Measurements from ENCODE around the gene RYK.
A peak's percentile ranks its signal among the peaks of the same experiment; 100 is the strongest.
"Not testable (repeated sequence)": the region's sequence is repeated elsewhere in the genome, so short reads cannot be mapped to it uniquely, and the experiment has no call there.

Gene RYK

DNA sequence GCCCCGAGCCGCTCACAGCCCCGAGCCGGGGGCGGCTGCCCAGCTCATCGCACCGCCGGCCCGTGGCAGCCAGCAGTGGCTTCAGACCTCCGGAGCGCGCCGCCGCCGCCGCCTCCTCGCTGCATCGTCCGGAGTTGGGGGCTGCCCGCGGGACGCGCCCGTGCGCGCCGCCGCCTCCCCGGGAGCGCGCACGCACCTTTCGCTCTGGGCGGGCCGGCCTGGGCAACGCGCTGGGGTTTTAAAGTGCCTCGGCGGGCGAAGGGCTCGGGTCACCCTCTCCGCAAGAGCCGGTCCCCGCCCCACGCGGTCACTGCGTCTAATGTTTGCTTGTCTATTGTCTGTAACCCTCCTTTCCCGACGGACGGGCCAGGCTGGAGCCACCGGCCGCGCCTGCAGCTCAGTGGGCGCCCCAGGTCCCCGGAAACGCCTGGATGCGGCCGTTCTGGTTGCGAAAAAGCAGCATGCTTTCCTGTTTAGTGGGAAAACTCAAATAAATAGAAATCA, at the start of gene RYK:
Gene RYK (minus strand): TSS at position 143 of the 504 bp plus-strand sequence. CDS start 205 bp downstream, outside the sequence.
- peak; percentile 54 for DNase-seq (ENCODE audit: low read depth)

GRCh38 chr3:134299888-134300206, 49.2 kb upstream of the RYK start:
- DNase-seq (ENCODE audit: low read depth): no peak

DNA sequence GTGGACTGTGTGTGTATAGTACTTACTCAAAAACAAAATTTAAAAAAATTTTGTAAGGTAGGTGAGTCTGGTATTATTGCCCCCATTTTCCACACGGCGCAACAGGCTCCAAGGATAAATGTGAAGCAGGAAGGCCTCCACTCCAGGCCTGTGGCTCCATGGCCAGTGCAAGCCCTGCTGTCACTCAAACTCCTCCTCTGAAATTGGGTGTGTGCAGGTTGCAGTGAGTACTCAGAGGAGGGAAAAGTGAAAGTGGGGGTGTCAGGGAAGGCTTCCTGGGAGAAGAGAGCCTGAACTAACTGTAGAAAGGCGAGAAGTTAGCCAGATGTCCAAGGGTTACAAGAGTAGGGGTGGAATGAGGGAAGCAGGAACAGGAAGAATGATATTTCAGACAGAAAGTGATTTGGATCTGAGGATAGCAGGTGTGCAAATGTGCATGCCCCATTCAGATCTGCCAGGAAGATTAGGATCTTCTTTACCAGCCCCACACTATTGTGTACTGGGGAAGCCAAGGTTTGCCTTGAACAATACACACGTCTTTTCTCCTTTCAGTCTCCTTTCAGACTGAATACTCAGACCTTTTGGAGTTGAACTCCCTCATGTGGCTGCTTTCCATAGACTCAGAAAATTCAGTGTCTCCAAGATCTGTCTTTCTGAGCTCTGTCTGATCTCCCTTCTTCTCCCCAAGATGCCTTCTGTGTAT, 48.7 kb upstream of the RYK start:
- no peak for DNase-seq (ENCODE audit: low read depth)

DNA sequence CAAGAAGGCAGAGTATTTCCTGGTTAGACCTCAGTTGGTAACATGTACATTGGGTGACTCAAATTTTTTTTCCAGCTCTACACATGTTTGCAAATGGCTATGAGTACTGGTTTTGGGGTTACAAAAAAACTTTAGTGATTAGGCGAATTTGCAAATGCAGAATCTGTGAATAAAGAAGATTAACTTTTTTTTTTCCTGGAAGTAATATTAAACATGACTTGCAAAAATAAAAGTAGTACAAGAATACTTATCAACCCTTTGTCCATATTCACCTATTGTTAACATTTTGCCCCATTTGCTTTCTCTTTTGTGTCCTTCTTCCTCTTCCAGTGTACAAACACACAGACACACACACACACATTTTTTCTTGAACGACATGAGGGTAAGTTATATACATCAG, 47.6 kb upstream of the RYK start:
- no peak for DNase-seq (ENCODE audit: low read depth)

DNA sequence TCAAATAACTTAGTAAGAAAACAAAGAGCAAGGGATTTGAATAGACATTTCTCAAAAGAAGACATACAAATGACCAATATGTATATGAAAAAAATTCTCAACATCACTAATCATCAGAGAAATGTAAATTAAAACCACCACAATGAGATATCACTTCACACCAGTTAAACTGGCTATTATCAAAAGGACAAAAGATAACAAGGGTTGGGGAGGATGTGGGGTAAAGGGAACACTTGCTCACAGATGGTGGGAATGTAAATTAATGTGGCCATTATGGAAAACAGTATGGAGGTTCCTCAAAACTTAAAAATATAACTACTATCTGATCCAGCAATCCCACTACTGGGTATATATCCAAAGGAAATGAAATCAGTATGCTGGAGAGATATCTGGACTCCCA, 46.0 kb upstream of the RYK start:
- DNase-seq (ENCODE audit: low read depth): no peak

DNA sequence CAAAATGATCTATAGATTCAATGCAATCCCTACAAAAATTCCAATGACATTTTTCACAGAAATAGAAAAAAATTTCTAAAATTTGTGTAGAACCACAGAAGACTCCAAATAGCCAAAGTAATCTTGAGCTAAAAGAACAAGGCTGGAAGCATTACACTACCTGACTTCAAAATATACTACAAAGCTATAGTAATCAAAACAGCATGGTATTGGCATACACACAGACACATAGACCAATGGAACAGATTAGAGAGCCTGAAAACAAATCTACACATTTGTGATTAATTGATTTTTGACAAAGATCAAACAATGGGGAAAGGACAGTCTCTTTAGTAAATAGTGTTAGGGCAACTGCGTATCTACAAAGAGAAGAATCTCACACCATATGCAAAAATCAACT, 45.3 kb upstream of the RYK start:
- DNase-seq (ENCODE audit: low read depth): no peak

GRCh38 chr3:134294302-134295280, 43.9 kb upstream of the RYK start:
- no peak for DNase-seq (ENCODE audit: low read depth)

GRCh38 chr3:134291319-134292254, 40.9 kb upstream of the RYK start:
- no peak for DNase-seq (ENCODE audit: low read depth)

DNA sequence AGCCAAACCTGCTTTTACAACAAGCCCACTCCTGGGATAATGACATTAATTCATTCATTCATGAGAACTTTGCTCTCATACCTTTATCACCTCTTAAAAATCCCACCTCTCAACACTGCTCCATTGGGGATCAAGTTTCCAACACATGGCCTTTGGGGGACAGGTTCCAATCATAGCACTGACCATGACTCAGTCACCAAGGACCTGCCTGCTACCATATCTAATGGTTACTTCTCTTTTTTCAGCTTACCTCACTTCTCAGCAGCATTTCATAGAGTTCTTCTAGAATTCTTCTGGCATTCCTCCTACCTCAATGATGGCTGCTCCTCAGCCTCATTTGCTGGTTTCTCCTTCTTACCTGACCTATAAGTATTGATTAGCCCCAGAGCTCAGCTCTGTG, 36.9 kb upstream of the RYK start:
- DNase-seq (ENCODE audit: low read depth): no peak

- no peak for DNase-seq (ENCODE audit: low read depth)
These were observed 33.8 kb upstream of the RYK start for GRCh38 chr3:134284438-134284837.

DNA sequence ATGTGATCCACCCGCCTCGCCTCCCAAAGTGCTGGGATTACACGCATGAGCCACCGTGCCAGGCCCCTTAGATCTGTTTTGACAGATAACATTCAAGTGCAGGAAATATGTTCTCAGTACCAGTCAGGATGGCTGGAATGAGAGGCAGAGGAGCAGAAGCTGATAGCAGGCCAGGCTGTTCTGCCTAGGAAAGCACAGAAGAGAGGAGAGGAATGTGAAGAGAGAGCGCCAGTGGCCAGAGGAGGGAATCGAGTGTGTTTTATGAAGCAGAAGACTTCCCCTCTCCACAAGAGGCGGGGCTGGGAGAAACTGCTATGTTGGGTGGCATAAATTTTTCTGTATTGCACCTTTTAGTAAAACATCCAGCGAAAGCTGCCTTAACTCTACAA, 32.0 kb upstream of the RYK start:
- no peak for DNase-seq (ENCODE audit: low read depth)

- DNase-seq (ENCODE audit: low read depth): no peak
These were observed 31.4 kb upstream of the RYK start for GRCh38 chr3:134281912-134282658.

DNA sequence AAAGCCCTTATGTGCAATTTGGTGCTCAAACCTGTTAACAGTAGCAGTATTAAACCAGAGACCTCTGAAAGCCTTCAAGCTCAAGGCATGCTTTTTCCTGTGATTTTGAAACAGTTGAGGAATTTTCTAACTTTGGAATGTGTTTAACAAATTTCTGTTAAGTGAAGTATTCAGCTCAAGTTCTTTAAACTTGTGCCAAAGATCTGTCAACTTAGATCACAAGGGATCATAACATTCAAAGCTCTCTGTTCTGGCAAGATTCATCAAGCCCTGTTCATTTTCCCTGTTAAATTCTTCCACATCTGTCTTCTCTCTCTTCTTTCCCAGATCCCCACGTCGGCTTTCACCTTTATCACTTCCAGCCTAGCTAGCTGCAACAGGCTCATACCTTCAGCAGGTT, 28.8 kb upstream of the RYK start:
- DNase-seq (ENCODE audit: low read depth): no peak

DNA sequence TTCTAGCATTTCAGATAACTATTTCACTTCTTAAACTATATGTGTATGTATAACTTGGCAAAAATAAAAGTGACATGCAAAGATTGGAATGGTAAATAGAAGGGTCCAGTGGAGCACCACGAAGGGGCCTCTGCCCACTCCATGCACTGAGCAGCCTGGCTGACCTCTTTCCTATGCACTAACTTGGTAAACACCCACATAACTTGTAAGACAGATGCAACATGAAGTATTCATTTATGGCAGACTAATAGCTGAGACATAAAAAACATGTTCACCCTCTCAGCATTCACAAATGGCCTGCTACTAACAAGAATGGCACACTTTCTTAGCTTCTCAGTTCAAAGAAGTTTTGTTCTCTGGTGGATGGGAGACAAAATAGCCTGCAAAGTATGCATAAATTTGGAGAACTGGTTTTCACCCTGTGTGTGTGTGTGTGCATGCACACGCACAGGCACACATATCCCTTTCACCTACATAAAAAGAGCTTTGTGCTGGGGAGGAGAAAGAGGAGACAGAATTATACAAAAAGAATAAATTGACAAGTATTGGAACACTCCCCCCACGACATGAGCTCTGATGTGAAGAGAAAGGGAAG, 26.5 kb upstream of the RYK start:
- no peak for DNase-seq (ENCODE audit: low read depth)

- DNase-seq (ENCODE audit: low read depth): no peak
These were observed 25.4 kb upstream of the RYK start for GRCh38 chr3:134276086-134276485.

DNA sequence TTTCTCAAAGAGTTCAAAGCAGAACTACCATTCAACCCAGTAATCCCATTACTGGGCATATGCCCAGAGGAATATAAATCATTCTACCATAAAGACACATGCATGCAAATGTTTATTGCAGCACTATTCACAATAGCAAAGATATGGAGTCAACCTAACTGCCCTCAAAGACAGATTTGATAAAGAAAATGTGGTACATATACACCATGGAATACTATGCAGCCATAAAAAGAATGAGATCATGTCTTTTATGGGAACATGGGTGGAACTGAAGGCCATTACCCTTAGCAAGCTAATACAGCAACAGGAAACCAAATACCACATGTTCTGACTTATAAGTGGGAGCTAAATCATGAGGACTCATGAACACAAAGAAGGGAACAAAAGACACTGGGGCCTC, 24.5 kb upstream of the RYK start:
- DNase-seq (ENCODE audit: low read depth): not testable (repeated sequence)

DNA sequence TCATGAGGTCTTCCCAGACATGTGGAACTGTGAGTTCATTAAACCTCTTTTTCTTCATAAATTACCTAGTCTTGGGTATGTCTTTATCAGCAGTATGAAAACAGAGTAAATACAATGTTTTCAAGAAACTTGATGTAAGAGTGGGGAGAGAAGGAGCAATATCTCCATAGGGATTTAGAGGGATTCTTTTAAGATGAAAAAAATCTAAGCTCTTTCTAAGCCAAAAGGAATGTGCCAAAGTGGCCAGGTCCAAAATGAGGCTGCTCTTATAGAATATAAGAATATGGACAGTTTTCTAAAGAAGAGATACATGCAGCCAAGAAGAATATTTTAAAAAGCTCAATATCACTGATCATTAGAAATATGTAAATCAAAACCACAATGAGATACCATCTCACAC, 23.9 kb upstream of the RYK start:
- DNase-seq (ENCODE audit: low read depth): no peak

- no peak for DNase-seq (ENCODE audit: low read depth)
These were observed 17.3 kb upstream of the RYK start for GRCh38 chr3:134267996-134268395.

- no peak for DNase-seq (ENCODE audit: low read depth)
These were observed 10.3 kb upstream of the RYK start for GRCh38 chr3:134260987-134261386.

GRCh38 chr3:134258761-134259347, 8.2 kb upstream of the RYK start:
- no peak for DNase-seq (ENCODE audit: low read depth)

DNA sequence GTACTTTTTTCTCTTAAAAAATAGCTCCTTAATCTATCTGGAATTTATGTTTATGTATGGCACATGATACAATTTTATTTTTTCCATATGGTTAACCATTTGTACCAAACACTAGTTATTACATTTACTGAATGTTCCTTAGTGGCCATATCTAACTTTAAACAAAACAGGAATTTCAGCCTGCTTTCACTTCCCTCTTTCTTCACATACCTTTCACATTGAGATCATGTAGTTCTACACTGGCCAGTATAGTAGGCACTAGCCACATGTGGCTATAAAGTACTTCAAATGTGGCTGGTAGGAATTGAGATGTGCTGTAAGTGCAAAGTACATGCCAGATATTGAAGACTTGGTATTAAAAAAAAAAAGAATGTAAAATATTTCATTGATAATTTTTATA, 4.7 kb upstream of the RYK start:
- no peak for DNase-seq (ENCODE audit: low read depth)

Measured in CMK (cell line).